ENCODE results near the gene YBX2.

YBX2 gene

DNA sequence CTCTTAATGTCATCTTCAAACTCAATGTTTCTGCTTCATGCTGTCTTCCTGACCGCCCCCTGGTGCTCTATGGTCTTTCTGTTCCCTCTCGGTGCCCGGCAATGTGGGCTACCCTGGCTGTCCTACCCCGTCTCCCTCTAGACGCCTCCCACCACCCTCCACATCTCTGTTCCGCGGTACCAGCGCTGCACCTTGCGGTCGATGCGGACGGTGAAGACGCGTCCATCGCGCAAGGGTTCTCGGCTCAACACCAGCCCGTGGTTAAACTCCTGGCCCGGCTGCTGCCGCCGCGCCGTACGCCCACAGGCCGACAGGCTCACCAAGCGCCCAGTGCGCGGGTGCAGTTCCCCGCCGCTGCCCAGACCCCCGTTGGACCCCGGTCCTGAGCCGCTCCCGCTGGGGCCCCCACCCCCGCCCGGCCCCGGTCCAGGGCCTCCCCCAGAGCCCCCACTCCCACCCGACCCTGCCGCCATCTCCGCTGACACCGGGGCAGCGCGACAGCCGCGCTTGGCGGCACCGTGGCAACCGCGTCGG, 34.5 kb upstream of the YBX2 start, which contains the start of gene NEURL4 (continued):
- TF ChIP-seq ZFP69B (tag by site-specific recombination; IDR thresholded peaks at IDR 0.05) (no peak), ZNF394 (tag by site-specific recombination; IDR thresholded peaks at IDR 0.05; ENCODE audit: borderline replicate concordance) (no peak), WT1 (tag by site-specific recombination; IDR thresholded peaks at IDR 0.05) (no peak)

DNA sequence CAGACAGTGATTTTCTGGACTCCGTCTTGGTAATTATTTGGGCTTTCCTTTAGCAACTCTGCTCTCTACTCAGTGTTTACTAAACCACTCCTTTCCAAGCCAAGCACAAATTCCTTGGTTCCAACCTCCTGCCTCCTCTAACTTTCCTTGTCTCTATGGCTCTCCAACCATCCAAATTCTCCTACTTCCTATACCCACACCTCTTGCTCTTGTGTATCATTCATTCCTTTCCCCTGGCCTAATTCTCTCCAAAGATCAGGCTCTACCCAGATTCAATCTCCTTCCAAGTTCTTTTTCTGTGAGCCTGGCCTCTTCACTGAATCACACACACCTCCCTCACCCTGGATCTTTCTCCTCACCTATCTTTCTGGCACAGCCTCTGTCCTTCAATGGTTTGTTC, 33.6 kb upstream of the YBX2 start:
- H3K4me3 ChIP-seq (ENCODE audit: low read depth, low read length), result peak overlapping the region; percentile 64; the same call in 1 of the 2 replicates
- ChIA-PET POLR2A (interaction anchor here (0.7 to 2.3 kb wide), 2 partner anchors 18 to 47 kb away, joined by 3 to 36 read pairs; partner anchors contain the start of gene SLC2A4), CTCF (interaction anchor here (0.7 to 5.2 kb wide), 4 partner anchors 16 to 45 kb away, joined by 3 to 50 read pairs (median 12); no protein-coding TSS in a partner anchor)
- H3K4me1 ChIP-seq (ENCODE audit: control insufficient read depth, insufficient read depth, low read length), result peaks cover 9% of the 10 kb centered on the region
- H3K9me3 ChIP-seq (ENCODE audit: control insufficient read depth, insufficient read depth, low read depth, low read length), result no peaks in the 10 kb centered on the region
- TF ChIP-seq, protein P1, sequence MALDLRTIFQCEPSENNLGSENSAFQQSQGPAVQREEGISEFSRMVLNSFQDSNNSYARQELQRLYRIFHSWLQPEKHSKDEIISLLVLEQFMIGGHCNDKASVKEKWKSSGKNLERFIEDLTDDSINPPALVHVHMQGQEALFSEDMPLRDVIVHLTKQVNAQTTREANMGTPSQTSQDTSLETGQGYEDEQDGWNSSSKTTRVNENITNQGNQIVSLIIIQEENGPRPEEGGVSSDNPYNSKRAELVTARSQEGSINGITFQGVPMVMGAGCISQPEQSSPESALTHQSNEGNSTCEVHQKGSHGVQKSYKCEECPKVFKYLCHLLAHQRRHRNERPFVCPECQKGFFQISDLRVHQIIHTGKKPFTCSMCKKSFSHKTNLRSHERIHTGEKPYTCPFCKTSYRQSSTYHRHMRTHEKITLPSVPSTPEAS (tag by site-specific recombination; IDR thresholded peaks at IDR 0.05), result no peak
- TF ChIP-seq, protein P2, sequence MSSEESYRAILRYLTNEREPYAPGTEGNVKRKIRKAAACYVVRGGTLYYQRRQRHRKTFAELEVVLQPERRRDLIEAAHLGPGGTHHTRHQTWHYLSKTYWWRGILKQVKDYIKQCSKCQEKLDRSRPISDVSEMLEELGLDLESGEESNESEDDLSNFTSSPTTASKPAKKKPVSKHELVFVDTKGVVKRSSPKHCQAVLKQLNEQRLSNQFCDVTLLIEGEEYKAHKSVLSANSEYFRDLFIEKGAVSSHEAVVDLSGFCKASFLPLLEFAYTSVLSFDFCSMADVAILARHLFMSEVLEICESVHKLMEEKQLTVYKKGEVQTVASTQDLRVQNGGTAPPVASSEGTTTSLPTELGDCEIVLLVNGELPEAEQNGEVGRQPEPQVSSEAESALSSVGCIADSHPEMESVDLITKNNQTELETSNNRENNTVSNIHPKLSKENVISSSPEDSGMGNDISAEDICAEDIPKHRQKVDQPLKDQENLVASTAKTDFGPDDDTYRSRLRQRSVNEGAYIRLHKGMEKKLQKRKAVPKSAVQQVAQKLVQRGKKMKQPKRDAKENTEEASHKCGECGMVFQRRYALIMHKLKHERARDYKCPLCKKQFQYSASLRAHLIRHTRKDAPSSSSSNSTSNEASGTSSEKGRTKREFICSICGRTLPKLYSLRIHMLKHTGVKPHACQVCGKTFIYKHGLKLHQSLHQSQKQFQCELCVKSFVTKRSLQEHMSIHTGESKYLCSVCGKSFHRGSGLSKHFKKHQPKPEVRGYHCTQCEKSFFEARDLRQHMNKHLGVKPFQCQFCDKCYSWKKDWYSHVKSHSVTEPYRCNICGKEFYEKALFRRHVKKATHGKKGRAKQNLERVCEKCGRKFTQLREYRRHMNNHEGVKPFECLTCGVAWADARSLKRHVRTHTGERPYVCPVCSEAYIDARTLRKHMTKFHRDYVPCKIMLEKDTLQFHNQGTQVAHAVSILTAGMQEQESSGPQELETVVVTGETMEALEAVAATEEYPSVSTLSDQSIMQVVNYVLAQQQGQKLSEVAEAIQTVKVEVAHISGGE (tag by site-specific recombination; conservative IDR thresholded peaks at IDR 0.05; ENCODE audit: low read depth), result peak; percentile 62; the same call in 1 of the 2 replicates
- TF ChIP-seq, protein P3, sequence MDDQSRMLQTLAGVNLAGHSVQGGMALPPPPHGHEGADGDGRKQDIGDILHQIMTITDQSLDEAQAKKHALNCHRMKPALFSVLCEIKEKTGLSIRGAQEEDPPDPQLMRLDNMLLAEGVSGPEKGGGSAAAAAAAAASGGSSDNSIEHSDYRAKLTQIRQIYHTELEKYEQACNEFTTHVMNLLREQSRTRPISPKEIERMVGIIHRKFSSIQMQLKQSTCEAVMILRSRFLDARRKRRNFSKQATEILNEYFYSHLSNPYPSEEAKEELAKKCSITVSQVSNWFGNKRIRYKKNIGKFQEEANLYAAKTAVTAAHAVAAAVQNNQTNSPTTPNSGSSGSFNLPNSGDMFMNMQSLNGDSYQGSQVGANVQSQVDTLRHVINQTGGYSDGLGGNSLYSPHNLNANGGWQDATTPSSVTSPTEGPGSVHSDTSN (CRISPR knock-in tag; IDR thresholded peaks at IDR 0.05), result no peak
- peaks cover 15 to 43% of the 10 kb centered on the region in 2 experiments for H3K36me3 ChIP-seq (ENCODE audit: control insufficient read depth in 2 of 2, insufficient read depth in 1 of 2, low read length in 2 of 2)
- H3K27ac ChIP-seq (ENCODE audit: extremely low read depth, low read depth, low read length), result no peak overlapping the region

DNA sequence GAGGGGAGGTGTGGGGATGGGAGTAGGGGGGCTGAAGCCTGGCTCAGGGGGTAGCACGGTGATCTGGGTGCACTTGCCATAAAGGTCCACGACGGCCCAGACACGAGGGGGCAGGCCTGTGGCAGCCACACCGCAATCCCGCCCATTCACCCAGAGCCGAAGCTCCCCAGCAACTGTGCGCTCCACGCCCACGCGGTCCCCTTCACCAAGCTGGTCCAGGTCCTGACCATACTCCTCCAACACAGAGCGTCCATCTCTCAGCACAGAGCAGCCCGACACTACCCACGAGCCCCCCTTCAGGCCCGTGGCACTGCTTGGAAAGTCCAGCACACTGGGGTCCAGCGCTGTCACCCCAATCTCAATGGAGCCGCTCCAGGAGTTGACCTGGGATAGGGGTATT, 33.1 kb upstream of the YBX2 start:
- CTCF ChIA-PET, result interaction anchor here (0.7 to 5.2 kb wide), 6 partner anchors 10 to 233 kb away, joined by 3 to 50 read pairs (median 4); partner anchors contain the start of genes POLR2A and SENP3
- H3K9me3 ChIP-seq (ENCODE audit: control insufficient read depth, insufficient read depth, low read depth, low read length), result no peaks in the 10 kb centered on the region
- H3K4me3 ChIP-seq (ENCODE audit: low read depth, low read length), result no peak overlapping the region
- H3K4me1 ChIP-seq (ENCODE audit: control insufficient read depth, insufficient read depth, low read length), result peaks cover 9% of the 10 kb centered on the region
- POLR2A ChIA-PET, result interaction anchor here (0.9 kb wide), 1 partner anchor 251 kb away, joined by 4 read pairs; no protein-coding TSS in a partner anchor
- peaks cover 18 to 48% of the 10 kb centered on the region in 2 experiments for H3K36me3 ChIP-seq (ENCODE audit: control insufficient read depth in 2 of 2, insufficient read depth in 1 of 2, low read length in 2 of 2)
- H3K27ac ChIP-seq (ENCODE audit: extremely low read depth, low read depth, low read length), result no peak overlapping the region
- TF ChIP-seq ZNF23 (tag by site-specific recombination; IDR thresholded peaks at IDR 0.05; ENCODE audit: borderline replicate concordance) (no peak), ZNF664 (tag by site-specific recombination; IDR thresholded peaks at IDR 0.05) (no peak), ZFHX2 (tag by site-specific recombination; conservative IDR thresholded peaks at IDR 0.05) (peak; percentile 21), EGR2 (tag by site-specific recombination; IDR thresholded peaks at IDR 0.05; ENCODE audit: low read depth) (0 out of 2 replicates have a peak, but pooled peaks have one; percentile 21), ZNF366 (tag by site-specific recombination; conservative IDR thresholded peaks at IDR 0.05) (no peak), ZNF571 (tag by site-specific recombination; IDR thresholded peaks at IDR 0.05) (no peak), ZNF677 (tag by site-specific recombination; IDR thresholded peaks at IDR 0.05) (no peak), ZNF549 (tag by site-specific recombination; IDR thresholded peaks at IDR 0.05) (no peak), ZNF311 (tag by site-specific recombination; IDR thresholded peaks at IDR 0.05; ENCODE audit: borderline replicate concordance) (no peak), ZSCAN23 (tag by site-specific recombination; IDR thresholded peaks at IDR 0.05) (no peak)
- TF ChIP-seq, protein P4, sequence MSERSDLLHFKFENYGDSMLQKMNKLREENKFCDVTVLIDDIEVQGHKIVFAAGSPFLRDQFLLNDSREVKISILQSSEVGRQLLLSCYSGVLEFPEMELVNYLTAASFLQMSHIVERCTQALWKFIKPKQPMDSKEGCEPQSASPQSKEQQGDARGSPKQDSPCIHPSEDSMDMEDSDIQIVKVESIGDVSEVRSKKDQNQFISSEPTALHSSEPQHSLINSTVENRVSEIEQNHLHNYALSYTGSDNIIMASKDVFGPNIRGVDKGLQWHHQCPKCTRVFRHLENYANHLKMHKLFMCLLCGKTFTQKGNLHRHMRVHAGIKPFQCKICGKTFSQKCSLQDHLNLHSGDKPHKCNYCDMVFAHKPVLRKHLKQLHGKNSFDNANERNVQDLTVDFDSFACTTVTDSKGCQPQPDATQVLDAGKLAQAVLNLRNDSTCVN (tag by site-specific recombination; optimal IDR thresholded peaks at IDR 0.05), result peak; percentile 10
- TF ChIP-seq, protein P5, sequence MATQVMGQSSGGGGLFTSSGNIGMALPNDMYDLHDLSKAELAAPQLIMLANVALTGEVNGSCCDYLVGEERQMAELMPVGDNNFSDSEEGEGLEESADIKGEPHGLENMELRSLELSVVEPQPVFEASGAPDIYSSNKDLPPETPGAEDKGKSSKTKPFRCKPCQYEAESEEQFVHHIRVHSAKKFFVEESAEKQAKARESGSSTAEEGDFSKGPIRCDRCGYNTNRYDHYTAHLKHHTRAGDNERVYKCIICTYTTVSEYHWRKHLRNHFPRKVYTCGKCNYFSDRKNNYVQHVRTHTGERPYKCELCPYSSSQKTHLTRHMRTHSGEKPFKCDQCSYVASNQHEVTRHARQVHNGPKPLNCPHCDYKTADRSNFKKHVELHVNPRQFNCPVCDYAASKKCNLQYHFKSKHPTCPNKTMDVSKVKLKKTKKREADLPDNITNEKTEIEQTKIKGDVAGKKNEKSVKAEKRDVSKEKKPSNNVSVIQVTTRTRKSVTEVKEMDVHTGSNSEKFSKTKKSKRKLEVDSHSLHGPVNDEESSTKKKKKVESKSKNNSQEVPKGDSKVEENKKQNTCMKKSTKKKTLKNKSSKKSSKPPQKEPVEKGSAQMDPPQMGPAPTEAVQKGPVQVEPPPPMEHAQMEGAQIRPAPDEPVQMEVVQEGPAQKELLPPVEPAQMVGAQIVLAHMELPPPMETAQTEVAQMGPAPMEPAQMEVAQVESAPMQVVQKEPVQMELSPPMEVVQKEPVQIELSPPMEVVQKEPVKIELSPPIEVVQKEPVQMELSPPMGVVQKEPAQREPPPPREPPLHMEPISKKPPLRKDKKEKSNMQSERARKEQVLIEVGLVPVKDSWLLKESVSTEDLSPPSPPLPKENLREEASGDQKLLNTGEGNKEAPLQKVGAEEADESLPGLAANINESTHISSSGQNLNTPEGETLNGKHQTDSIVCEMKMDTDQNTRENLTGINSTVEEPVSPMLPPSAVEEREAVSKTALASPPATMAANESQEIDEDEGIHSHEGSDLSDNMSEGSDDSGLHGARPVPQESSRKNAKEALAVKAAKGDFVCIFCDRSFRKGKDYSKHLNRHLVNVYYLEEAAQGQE (tag by site-specific recombination; IDR thresholded peaks at IDR 0.05), result no peak

All from HEK293 (cell line).